ENCODE data around the gene GSTA5. TPM values are rescaled to one million over a fixed set of nuclear protein-coding genes. Genes with fewer than 3 reads are reported as not detected.
"Not testable (repeated sequence)": the region's sequence is repeated elsewhere in the genome, so short reads cannot be mapped to it uniquely, and the experiment has no call there.

GSTA5 gene
- polyA plus RNA-seq, 4 donors: not detected

DNA sequence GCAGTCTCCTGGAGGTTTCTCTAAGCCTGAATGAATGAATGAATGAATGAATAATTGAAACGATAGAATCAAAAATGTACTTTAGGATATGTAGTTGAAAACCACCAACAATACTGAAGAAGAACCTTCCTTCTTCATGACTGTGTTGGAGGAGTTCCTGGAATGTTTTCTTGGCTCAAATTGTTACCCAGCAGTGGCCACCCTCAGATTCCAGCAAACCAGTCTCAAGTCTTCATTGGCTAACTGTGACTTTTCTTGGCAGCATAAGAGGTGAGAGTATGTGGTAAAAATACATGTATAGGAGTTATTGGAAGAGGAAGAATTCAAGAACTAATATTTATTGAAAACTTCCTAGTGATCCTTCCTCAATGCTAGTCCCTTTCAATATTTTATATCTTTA lies 41.3 kb downstream of the GSTA5 start:
- not testable (repeated sequence) for DNase-seq (ENCODE audit: low read depth in 4 of 4, low spot score in 3 of 4)

DNA sequence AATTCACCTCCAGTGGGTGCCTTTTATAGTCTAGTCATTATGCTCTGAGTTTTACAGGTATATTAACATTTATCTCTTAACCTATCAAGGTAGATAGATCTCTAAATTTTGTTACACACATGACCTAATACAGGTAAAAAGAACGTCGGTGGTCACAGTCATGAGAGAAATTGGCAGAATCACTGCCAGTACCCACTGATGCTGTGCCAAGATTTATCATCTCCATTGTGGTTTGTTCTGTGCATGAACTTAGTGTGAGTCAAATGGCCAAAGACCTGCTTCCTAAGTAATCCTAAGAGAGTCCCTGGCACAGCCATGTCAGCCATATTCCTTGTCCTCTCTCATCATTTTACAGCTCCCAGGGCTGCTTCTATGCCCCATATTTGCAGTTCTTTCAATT lies 46.2 kb downstream of the GSTA5 start:
- DNase-seq (ENCODE audit: low read depth in 4 of 4, low spot score in 3 of 4): not testable (repeated sequence)

DNA sequence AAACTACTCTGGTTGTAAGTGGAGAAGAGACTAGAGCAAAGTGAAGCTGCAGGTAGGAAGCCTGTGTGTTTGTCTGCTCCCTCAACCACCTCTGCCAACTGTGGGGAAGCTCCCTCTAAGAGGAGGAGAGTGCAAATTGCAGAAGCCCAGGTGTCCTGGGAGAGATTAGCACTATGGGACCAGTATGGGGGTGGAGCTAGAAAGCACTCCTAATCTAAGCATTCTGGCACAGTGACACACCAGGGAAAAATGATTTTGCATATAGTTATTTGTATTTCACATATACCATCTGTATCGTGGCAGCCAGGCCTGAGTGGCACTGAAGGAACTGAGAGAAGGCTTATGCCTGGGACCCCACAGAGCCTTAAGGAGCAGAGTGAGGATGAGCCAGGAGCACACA lies 49.8 kb downstream of the GSTA5 start:
- no peak for DNase-seq (ENCODE audit: low read depth in 4 of 4, low spot score in 3 of 4)

DNA sequence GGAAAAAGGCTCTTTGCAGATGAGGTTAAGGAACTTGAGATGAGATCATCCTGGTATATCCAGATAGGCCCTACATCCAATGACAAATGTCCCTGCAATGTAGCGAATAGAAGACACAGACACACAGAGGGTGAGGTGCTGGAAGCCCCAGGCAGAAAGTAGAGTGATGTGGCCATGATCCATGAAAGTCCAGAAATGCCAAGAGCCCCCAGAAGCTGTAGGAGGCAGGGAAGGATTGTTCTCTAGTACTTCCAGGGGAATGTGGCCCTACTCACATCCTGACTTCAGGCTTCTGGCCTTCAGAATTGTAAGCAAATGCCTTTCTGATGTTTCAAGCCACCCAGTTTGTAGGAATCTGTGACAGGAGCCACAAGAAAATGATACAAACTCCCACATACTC lies 51.0 kb downstream of the GSTA5 start:
- peak in 1 of 4 donors; percentile 12 for DNase-seq (ENCODE audit: low read depth in 4 of 4, low spot score in 3 of 4)

DNA sequence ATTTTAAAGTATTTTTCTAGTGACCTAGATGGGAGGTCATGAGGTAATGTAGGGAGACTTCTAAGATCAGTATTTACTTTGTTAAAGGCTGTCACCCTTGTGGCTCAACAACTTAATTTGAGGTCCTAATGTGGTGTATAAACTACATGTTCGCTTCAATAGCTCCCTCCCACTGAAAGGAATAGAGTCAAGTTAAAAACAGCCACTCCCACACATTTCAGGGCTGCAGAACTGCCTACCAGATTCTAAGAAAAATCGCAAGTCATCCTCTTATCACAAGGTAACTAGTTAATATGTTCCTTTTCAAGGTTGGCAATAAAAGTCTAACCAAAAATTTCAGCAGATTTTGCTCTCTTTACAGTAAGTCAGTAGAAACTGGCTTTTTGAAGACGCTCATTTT lies 52.1 kb downstream of the GSTA5 start:
- peak in 2 of 4 donors; percentile 9 to 12 for DNase-seq (ENCODE audit: low read depth in 4 of 4, low spot score in 3 of 4)

DNA sequence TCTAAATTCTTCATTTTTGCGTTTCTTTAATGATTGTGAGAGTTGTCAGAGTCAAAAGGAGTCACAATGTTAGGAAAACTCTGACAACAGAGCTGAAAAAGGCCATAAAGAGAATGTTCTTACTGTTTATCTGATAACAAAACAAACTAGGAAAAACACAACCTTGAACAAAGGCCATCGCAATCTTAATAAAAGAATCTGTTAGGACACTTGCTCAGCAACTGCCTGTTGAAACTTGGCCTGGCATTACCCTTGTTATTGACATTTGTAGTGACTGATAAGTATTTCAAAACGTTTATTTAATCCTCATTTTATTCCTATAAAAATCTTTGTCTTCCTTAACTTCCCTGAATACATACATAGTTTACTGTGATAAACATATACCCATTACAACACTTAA lies 52.7 kb downstream of the GSTA5 start:
- DNase-seq (ENCODE audit: low read depth in 4 of 4, low spot score in 3 of 4): no peak

DNA sequence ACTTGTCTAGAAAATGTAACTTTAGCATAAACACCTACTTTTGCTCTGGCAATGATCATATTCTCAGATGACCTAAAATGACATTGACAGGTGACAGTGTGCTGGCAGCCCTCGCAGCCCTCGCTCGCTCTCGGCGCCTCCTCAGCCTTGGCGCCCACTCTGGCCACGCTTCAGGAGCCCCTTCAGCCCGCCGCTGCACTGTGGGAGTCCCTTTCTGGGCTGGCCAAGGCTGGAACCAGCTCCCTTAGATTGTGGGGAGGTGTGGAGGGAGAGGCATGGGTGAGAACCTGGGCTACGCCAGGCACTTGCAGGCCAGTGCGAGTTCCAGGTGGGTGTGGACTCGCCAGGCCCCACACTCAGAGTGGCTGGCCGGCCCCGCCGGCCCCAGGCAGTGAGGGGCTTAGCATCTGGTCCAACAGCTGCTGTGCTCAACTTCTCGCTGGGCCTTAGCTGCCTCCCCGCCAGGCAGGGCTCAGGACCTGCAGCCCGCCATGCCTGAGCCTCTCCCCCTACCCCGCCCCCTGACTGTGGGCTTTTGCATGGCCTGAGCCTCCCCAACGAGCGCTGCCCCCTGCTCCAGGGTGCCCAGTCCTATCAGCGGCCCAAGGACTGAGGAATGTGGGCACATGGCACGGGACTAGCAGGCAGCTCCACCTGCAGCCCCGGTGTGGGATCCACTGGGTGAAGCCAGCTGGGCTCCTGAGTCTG lies 54.2 kb downstream of the GSTA5 start:
- no peak for DNase-seq (ENCODE audit: low read depth in 4 of 4, low spot score in 3 of 4)

DNA sequence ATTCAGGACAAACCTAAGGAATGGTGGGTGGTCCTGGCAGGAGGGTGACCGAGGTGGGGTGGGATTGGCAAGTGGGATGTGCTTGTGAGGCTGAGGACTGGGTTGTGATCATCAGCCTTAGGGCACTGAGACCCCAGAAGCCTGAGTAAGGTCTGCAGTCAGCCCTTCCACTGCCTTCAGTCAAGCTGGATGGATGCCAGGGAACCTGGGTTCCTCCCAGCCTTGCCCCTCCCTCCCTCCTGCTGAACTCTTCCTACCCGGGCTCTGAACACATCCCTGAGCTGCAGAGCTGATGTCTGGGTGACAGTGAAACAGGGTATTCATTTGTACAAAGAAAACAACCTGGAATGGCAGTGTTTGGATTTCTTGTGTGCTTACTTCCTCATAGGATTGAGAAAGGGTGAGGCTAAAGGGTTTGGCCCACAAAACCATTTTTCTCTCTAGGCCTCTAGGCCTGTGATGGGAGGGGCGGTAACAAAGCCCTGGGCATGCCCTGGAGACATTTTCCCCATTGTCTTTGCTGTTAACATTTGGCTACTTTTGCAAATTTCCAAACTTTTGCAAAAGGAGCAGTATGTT lies 57.8 kb downstream of the GSTA5 start:
- not testable (repeated sequence) for DNase-seq (ENCODE audit: low read depth in 4 of 4, low spot score in 3 of 4)

DNA sequence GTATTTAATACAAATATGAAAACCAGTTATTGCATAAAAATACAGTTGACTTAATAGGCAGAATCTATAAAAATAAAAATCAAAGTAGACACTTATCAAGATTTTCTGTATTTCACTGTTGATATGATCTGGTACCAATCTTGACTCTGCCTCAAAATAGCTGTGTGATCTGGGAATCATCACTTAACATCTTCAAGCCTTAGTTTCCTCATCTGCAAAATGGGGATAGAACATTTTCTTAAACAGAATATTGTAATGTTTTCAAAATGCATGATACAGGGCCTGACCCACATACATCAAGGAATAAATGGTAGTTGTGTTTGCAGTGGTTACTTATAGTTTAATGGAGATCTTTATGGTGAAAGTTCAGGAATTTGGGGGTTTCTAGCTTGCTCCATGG lies 58.4 kb downstream of the GSTA5 start:
- not testable (repeated sequence) for DNase-seq (ENCODE audit: low read depth in 4 of 4, low spot score in 3 of 4)

Other genes with a start within 250 kb of the GSTA5 start
- gene TMEM14A, start 169.7 kb downstream of the GSTA5 start, polyA plus RNA-seq (ENCODE audit: insufficient read length in 4 of 4): 10 to 100 TPM; 46.3 to 57.6 (median 53.0) TPM
- under 1 TPM in 2 of 4 donors, not detected in 2; 0.19 to 0.29 TPM for gene GSTA2, start 77.3 kb downstream of the GSTA5 start, polyA plus RNA-seq (ENCODE audit: insufficient read length in 4 of 4)
- 10 to 100 TPM in 1 of 4 donors, 1 to 10 TPM in 2, under 1 TPM in 1; 0.73 to 10.9 (median 1.4) TPM for gene GSTA1, start 37.0 kb downstream of the GSTA5 start, polyA plus RNA-seq (ENCODE audit: insufficient read length in 4 of 4)
- 1 to 10 TPM in 1 of 4 donors, under 1 TPM in 2, not detected in 1; 0.52 to 2.0 (median 0.70) TPM for gene GSTA3, start 68.9 kb upstream of the GSTA5 start, polyA plus RNA-seq (ENCODE audit: insufficient read length in 4 of 4)
- gene GSTA4, start 154.5 kb upstream of the GSTA5 start, polyA plus RNA-seq (ENCODE audit: insufficient read length in 4 of 4): 100 to 1,000 TPM in 3 of 4 donors, 10 to 100 TPM in 1; 86.6 to 133 (median 105) TPM
- 10 to 100 TPM; 16.3 to 20.6 (median 18.0) TPM for gene CILK1, start 221.0 kb upstream of the GSTA5 start, polyA plus RNA-seq (ENCODE audit: insufficient read length in 4 of 4)
- 100 to 1,000 TPM in 1 of 4 donors, 10 to 100 TPM in 3; 76.2 to 123 (median 95.7) TPM for gene FBXO9, start 224.6 kb upstream of the GSTA5 start, polyA plus RNA-seq (ENCODE audit: insufficient read length in 4 of 4)

All from left renal pelvis (tissue), 4 donors.